Stimulated activated CD8-positive, alpha-beta memory T cell treated with anti-CD3 and anti-CD28 coated beads, Interleukin-2, amount 100 ng/mL, for 48 hours (primary cell): ENCODE measurements around the gene ULBP3.
"Not testable (repeated sequence)": the region's sequence is repeated elsewhere in the genome, so short reads cannot be mapped to it uniquely, and the experiment has no call there.

ENCODE experiments used
- DNase-seq, 2 donors: peaks; one replicate each; pipeline ENCODE4 v3.0.0-alpha.2; 2020; ENCODE audit warnings: low read depth in 2 of 2

ULBP3 gene

DNA sequence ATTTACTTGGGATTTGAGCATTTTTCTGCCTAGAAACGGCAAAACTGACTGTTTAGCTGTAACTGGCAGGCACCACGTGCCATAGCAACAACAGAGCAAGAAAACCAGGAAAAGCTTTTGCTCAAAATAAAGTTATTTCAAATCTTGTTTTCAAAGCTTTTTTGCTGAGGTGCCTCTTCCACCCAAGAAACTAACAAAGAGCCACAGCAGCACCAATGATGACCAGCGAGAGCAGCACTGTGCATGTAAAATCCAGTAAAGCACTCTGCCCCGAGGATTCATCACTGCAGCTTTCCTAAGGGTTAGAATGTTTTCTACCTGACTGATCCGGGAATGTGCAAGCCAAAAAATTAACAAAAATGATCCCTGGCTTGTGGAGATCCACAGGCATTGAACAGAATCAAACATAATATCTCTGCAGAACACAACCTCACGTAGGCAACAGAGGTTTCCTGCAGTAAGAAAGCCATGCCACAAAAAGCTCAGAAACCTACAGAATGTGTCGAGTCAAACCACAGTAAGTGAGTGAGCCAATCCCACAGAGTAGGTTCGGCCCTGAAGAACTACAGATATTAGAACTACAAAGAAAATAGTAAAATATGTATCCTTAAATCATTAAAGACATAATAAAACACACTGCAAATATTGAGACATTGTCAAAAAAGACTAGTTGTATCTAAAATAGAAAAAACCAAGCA, 7.4 kb upstream of the ULBP3 start:
- DNase-seq: no peak

DNA sequence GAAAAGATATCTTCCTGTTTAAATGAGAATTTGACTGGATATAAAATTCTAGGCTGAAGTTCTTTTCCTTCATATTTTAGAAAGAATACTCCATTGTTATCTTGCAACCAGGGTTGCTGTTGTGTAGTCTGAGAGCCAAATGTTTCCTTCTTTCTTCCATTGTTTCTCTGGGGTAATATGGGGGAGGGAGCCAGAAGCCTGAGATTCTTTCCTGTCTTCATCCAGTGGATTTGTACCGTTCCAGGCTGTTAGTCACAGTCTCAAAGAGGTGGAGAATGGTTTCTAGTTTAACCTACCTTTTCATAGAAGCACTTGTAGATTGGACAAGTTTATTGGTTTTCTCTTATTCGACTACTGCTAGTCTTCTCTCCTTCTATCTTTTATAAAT, 6.1 kb upstream of the ULBP3 start:
- no peak for DNase-seq

DNA sequence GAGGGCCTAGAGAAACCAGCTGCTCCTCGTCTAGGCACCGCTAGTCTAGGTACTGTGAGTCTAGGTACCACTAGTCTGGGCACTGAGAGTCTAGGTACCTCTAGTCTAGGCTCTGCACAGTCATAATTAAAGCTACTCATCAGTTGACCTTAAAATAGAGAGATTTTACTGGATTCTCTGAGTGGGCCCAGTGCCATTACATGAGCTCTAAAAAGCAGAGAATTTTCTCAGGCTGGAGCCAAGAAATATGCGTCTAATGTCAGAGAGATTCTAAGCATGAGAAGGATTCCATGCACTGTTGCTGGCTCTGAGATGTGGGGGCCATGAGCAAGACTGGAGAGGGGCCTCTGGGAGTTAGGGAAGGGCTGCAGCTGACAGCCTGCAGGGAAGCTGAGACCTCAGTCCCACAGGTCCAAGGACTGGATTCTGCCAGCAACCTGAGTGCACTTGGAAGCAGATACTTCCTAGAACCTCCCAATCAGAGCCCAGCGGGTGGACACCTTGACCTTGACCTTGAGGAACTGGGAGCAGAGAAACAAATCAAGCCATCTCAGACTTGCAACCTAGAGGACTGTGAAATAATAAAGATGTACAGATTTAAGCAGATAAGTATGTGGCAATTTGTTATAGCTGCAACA, 5.6 kb upstream of the ULBP3 start:
- DNase-seq: not testable (repeated sequence)

DNA sequence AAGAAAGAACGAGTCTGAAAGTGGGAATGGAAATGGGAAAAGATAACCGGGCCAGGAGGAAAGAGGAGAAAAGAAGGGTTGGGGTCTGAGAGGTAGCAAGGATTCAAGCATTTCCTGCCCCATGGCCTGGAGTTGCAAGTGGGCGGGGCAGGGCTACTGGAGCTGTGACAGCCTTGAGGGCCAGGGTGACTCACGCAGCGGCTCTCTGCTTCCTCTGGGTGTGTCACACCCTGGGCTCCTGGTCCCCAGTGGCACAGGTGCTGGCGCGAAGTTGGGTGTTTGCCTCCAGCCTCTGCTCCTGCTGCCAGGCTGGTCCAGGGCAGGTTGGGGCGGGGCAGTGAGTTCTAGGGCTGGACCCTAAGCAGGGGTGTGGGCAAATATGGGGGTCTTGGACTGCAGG, 3.3 kb upstream of the ULBP3 start:
- peak; percentile 26 to 46 for DNase-seq

DNA sequence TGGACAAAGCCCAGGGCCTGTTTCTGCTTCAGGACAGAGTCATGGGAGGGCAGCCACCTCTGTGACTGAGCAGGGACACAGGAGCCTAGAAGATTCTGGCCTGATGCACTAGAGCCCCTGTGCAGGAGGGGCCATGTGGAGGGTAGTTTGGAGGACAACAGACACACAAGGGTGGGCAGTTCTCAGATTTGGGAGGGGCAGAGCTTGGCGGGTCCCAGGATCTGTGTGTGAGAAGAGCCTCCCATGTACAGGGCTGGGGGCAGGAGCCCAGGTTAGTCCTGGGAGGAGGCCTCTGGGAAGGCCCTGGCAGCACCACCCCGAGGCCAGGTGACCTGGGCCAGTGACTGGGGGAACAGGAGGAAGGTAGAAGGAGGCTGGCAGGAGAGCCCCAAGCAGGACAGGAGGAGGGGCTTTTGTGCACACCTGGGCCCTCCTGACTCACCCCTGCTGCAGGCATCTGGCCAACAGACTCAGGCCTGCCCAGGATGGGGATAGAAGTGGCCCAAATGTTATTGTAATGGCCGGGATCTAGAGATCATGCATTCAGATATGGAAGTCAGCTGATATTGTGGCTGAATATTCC, 1.4 kb upstream of the ULBP3 start:
- no peak for DNase-seq

DNA sequence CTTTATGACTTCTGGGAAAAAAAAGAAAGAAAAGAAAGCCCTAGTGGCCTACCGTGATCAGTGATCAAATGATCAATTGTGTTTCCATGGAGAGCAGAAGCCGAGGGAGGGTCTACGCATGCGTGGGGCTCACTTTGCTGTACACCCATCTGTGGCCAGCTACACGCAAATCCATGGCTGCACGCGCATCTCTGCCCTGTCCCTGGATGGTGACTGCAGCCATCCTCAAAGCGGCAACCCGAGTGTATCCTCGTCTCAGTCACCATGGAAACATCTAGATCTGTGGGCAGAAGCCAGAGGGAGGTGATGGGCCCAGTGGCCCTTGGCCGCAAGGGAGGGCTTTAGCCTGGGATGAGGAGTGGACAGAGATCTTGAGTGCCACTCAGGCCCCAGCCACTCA, 785 bp upstream of the ULBP3 start:
- DNase-seq: no peak

DNA sequence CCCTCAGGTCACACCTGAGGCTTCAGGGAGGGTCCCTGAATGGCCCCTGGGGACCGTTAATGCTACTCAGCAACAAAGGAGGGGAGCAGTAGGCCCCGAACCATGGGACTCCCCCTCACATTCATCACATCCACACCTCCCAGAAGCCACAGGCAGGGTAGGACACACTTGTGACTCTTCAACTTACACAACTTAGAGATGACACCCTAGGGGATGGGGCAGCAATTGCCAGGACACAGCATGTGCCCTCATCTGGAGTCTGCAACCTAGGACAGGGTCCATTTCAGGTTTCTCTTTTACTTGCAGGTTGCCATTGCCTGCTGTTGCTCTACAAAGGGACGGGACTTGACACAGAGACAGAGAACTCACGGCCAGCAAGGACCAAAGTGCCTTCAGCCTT, 770 bp downstream of the ULBP3 start:
- DNase-seq: no peak

DNA sequence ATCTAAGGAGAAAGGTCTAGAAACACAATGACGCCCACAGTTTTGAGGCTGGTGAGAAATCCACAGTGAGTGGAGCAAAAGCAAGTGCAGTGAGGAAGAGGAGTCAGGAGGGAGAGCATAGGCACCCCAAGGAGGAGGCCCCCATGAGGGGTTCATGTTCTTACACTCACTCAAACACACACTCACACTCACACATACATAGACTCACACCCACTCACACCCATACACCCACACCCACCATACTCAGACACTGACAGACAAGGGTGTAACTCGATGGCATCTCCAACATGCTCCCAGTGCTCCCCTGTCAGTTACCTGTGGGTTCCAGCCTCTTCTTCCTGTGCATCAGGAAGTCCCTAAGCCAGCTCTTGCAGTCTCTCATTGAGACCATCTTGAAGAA, 3.8 kb downstream of the ULBP3 start:
- DNase-seq: no peak

DNA sequence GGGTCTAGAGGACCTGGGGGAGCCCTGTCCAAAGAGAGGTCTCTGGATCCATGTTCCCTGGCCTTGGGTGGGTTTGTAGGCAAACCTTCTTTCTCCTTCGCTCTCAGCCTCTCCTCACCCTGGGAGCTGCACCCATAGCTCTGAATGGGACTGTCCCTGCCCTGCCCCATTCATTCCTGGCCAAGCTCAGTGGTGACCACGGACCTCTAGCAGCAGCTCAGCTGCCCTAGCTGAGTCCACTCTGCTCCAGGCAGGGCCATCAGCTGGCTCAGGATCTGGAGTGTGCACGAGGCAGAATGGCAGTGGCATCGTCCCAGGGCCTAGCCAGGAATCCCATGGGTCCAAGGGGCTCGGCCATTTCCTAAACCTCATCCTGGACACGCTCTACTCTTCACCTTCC, 5.3 kb downstream of the ULBP3 start:
- no peak for DNase-seq

DNA sequence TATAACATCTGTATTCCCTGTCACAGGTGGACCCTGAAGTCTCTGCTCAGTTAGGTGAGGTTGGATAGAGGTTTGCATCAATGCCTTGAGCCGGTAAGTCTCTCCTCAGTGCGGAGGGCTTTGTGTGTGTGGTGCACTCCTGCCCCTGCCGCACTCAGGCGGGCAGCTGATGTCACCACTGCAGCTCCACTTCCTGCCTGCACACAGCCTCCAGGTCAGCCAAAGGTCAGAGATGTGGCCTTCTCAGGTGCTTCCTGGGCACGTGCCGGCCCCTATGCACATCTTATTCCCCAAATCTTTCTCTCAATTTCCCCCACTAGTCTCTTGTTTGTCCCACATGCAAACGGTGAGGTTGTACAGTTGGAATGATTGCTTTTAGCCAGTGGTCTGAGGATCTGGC, 8.9 kb downstream of the ULBP3 start:
- not testable (repeated sequence) for DNase-seq

DNA sequence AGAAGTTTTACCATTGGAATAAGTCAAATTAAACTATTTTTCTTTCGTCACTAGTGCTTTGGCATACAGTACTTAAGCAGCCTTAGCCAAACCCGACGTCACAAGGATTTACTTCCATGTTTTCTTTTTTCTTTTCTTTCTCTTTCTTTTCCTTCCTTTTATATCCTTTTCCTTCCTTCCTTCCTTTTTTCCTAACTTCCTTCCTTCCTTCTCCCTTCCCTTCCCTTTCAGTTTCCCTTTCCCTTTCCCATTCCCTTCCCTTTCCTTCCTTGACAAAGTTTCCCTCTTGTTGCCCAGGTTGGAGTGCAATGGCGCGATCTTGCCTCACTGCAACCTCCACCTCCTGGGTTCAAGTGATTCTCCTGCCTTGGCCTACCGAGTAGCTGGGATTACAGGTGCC, 9.9 kb downstream of the ULBP3 start:
- no peak for DNase-seq

DNA sequence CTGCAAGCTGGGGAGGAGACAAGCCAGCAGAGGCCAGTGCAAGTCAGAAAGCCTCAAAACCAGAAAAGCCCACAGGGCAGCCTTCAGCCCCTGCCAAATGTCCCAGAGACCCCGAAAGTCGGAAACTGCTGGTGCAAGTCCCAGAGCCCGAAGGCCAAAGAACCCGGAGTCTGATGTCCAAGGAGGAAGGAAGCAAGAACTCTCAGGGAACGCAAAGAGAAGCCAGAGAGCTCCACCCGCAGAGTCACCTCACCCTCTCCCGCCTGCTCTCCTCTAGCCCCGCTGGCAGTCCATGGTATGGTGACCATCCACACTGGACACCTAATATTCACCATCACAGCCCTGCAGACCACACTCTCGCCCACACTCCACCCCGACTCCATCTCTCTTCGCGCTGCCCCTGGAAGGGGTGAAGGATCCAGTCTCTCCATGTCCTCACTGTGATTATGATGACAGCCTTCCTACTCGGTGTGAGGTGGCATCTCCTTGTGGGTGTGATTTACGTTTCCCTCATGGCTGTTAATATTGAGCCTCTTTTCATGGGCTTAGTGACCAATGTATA, 10.6 kb downstream of the ULBP3 start:
- DNase-seq: no peak

DNA sequence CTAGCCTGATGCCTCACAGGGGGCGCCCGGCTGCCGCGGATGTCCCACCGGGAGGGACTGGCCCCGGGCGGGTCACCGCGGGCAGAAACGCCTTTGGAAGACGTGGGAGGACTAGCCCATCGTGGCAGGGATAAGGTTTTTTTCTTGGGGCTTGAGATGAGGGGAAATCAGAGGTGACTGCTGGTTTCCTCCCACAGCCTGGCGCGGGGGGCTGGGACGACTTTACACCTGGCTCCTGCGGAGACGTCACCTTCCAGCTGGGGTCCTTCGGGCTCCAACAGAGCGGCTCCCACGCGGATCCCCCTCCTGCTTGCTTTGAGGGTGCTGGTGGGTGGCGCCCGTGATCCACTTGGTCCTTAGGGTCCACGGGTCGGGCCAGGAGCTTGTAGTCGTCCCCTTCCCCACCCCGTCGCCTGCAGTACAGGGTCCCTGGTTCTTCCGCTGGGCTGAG, 11.4 kb downstream of the ULBP3 start:
- no peak for DNase-seq

DNA sequence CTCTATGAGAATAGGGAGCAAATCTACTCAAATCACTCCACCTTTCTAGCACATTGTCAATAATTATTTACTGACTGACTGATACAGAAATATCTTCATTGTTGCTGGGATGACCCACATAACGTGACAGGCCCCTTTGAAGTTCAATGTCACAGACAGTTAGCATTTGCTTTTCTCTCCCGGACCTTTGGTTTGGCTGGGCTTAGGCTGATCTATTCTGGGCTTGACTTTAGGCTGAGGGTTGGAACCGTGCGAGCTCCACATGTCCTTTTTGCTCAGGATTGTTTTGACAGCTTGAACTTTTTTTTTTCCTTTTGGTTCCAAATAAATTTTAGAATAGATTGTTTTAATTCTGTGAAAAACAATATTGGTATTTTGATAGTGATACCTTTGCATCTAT, 12.0 kb downstream of the ULBP3 start:
- DNase-seq: no peak

DNA sequence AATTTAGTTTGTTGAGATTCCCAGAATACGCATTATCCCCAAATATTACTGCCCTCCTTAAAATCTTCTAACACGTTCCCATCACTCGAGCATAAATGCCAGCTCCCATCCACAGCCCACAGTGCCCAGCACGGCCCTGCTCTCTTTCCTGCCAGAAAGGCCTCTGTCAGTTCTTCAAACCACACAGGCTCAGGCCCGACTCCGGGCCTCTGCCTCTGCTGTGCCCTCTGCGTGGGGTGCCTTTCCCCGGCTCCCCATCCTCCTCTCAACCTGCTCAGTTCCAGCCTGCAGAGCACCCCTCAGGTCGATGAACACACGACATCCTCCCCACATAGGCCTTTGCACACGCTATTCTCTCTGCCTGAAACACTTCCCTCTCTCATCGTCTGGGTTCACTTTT, 12.8 kb downstream of the ULBP3 start:
- no peak for DNase-seq

DNA sequence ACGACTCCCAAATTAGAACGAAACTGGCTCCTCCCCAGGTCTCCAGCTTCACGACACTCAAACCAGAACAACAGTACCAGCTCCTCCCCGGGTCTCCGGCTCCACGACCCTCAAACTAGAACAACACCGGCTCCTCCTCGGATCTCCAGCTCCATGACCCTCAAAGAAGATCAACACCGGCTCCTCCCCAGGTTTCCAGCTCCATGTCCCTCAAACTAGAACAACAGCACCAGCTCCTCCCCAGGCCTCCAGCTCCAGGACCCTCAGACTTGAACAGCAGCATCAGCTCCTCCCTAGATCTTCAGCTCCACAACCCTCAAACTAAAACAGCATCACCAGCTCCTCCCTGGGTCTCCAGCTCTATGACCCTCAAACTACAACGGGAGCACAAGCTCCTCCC, 13.8 kb downstream of the ULBP3 start:
- DNase-seq: no peak

DNA sequence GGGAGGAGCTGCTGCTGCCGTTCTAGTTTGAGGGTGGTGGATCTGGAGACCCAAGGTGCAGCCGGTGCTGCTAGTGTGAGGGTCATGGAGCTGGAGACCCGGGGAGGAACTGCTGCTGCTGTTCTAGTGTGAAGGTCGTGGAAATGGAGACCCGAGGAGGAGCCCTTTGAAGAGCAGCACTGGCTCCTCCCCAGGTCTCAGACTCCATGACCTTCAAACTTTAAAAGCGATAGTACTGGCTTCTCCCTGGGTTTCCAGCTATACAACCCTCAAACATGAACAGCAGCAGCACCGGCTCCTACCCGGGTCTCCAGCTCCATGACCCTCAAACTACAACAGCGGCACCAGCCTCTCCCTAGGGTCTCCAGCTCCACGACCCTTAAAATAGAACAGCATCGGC, 15.5 kb downstream of the ULBP3 start:
- no peak for DNase-seq

DNA sequence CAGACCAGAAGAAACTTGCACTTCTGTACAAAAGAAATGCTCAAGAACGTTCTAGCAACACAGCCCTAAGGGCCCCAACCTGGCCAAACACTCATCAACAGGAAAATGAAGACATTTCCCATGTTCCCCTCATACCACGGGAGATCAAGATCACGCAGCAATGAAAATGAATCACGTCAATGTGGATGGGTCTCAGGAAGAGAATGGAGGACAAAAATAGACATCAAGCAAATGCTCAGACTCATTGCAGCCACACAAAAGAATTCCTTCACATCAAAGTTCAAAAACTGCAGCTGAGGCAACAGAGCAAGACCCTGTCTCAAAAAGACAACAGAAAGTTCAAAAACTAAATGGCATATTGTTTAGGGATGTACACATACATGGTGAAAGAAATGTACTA, 18.1 kb downstream of the ULBP3 start:
- no peak for DNase-seq

DNA sequence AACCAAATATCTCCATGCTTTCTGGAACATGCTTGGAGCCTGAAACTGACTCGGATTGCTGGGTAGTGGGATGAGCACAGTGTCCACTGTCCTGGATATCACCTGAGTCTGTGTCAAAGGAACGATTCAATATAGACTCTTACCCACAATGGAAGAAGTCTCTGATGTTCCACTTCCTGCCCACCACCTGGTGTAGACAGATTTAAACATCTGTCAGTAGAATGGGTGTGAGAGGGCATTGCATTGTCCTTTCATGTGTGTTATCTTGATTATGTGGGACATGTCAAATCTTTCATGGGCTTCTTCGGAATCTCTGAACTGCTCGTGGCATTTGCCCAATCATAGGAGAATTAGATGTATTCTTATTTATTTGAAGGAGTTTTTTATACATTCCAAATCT, 20.8 kb downstream of the ULBP3 start:
- DNase-seq: no peak

DNA sequence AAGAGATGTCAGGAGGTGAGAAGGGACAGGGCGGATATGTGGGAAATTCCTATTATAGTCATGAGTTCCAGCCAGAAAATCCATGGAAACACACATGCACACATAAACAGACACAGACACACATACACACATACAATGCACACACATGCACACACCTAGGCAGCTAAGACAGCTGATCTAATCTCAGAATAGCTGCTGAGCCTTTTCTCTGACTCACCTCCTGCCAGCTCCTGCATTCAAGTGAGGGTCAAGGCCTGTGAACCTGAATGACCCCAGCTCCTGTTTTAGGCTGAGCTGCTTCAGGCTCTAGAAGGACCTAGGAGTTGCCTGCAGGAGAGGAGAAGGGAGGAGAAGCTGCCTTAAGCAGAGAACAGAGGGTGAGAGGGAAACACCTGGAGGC, 22.0 kb downstream of the ULBP3 start:
- DNase-seq: no peak

DNA sequence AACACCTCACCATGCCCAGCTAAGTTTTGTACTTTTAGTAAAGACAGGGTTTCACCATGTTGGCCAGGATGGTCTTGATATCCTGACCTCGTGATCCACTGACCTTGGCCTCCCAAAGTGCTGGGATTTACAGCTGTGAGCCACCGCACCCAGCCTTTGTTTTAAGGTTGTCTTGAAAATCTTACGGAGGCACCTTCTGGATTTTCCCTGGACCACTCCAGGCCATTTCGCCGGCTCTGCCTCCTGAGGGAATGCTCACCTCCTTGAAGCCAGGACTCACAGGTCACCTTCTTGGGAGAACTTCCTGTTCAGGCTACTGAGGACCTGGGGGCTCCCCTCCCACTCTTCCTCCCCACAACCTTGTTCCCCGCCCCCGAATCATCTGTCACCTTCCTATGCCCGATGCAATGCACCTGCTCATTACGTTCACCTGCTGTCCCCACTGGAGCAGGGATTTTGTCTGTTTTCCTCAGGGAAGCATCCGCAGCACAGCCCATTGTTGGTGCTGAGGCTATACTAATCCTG, 24.2 kb downstream of the ULBP3 start:
- DNase-seq: no peak

DNA sequence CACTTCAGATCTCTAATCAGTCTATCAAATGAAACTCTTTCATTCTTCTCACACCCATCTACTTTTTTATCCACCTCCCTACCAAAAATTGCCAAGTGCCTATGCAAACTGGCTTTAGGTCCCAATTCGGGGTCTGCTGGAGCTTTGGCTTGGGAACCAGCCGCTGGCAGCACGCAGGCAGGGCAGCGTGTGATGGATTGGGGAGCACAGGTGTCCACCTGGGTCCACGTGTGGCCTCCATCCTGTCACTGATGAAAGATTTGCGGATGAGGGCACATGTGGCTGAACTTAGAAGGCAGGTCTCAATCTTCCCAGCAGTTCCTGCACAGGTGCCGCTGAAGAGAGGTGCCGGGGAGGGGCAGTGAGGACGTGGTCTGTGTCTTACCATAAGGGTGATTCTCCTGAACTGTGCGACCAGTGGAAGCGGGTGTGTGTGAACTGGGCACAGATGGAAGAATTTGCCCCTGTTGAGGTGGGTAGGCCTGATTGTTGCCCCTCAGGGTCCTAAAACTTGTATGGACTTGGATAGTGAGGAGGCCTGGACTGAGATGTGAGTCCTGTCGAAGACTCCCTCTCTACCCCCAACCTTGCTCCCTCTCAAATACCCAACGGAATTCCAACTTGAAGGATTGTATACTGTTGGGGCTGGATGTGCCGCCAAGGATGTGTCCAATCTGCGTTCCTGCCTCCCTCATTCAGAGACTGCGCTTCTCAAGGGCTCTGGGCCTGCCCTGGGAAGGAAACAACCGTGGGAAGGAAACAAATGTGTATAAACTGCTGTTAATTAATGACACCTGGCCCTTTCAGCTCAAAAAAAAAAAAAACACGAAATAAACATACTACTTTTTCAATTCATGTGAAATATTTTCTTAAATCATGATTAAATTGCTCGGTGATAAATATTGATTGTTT, 25.2 kb downstream of the ULBP3 start:
- no peak for DNase-seq
